ENCODE data around the gene ITIH4. TPM values are rescaled to one million over a fixed set of nuclear protein-coding genes. Genes with fewer than 3 reads are reported as not detected.

The ITIH4 gene
- total and polyA plus RNA-seq, 2 of the 13 experiments (the other 11 are each of a cell fraction or from before 2014, with no cell fraction given): 2.7 to 5.3 TPM

DNA sequence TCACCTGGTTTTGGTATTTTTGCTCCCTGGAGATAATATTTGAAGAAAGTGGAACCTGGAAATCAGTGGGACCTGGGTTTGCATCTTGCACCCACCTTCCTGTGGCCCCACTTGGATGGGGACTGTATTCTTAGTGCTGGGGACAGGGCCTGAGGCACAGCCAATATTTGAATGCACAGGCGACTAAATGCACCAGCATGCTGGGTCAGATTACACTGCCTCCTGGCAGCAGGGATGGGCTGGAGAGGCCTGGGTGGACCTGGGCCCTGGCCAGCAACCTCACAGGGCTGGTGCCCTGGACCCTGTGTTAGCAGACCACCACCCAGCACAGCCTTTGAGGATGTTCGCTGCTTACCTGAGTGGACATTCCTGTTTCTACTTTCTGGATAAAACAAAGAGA lies 10.5 kb downstream of the ITIH4 start (continued):
- TF ChIP-seq, protein P1, sequence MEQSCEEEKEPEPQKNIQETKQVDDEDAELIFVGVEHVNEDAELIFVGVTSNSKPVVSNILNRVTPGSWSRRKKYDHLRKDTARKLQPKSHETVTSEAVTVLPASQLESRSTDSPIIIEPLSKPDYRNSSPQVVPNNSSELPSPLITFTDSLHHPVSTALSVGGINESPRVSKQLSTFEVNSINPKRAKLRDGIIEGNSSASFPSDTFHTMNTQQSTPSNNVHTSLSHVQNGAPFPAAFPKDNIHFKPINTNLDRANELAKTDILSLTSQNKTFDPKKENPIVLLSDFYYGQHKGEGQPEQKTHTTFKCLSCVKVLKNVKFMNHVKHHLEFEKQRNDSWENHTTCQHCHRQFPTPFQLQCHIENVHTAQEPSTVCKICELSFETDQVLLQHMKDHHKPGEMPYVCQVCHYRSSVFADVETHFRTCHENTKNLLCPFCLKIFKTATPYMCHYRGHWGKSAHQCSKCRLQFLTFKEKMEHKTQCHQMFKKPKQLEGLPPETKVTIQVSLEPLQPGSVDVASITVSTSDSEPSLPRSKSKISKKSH (CRISPR knock-in tag; IDR thresholded peaks at IDR 0.05; ENCODE audit: borderline replicate concordance): no peak

DNA sequence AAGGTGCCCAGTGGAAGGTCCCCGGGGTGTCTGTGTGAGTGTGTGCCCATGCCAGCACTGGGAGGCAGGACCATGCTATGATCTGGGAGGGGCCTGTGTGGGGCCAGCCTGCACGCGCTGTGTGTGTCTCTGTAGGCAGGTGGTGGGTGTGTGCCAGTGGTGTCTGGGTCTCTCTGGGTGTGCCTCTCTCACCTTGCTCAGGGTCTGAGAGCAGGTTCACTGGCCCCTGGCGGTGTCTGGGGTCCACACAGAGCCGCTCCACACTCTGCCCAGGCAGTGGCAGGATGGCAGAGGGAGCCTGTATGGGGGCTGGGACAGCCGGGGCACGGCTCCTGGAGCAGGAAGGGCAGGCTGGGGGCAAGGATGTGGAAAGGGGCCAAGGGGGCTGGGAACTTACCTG lies 12.6 kb downstream of the ITIH4 start:
- Histone ChIP-seq H3K9me3 (ENCODE audit: low read length) (no peaks in the 10 kb centered on the region), H2AFZ (ENCODE audit: low read length) (no peak overlapping the region), H3K27ac (ENCODE audit: extremely low read length, insufficient read depth, low read length) (no peak overlapping the region), H3K27me3 (ENCODE audit: control insufficient read depth in 1 of 2, insufficient read depth in 2 of 2, low read length in 2 of 2) (no peaks in the 10 kb centered on the region), H3K4me3 (replicated peaks in 1 of 3; ENCODE audit: insufficient read depth in 1 of 3, low read depth in 2 of 3, low read length in 3 of 3) (no peak overlapping the region), H3K79me2 (ENCODE audit: insufficient read depth, low read length) (no peaks in the 10 kb centered on the region), H3K4me1 (ENCODE audit: insufficient read depth, low read length) (peaks cover 60% of the 10 kb centered on the region), H3K4me2 (ENCODE audit: low read depth, low read length) (no peak overlapping the region), H4K20me1 (ENCODE audit: insufficient read depth, low read length) (no peaks in the 10 kb centered on the region), H3K9ac (ENCODE audit: insufficient read depth, low read depth, low read length) (no peak overlapping the region), H3K36me3 (replicated peaks in 1 of 2; ENCODE audit: control insufficient read depth in 1 of 2, insufficient read depth in 2 of 2, low read length in 2 of 2) (no peaks in the 10 kb centered on the region)
- no peak for ATAC-seq
- intact Hi-C loops (cut with micrococcal nuclease; ENCODE audit: unreplicated experiment) (no loop called here), in situ Hi-C loops (cut with HindIII; ENCODE audit: extremely low pct_ligation_motif_present, low pct_unique_long_range_greater_than_20kb) (no loop called here)
- WGBS (ENCODE audit: low lambda C conversion rate): 87% methylated on average over 5 of the region's 7 CpGs
- ChIA-PET CTCF (ENCODE audit: low intra/inter-chr PET ratio, low total read pairs) (no interaction called here), POLR2A (interaction anchor here (0.9 to 1.8 kb wide), 2 partner anchors 9 to 47 kb away, joined by 3 to 7 read pairs; partner anchors contain the start of gene NEK4)
- no peak for FAIRE-seq
- no TSS peak for BruUV-seq (replicated peaks)
- TF ChIP-seq TP53 (CRISPR knock-in tag; conservative IDR thresholded peaks at IDR 0.05) (no peak), ESRRA (CRISPR knock-in tag; IDR thresholded peaks at IDR 0.05; ENCODE audit: low read depth) (no peak), PHF8 (CRISPR knock-in tag; IDR thresholded peaks at IDR 0.05) (no peak)
- TF ChIP-seq, protein P2, sequence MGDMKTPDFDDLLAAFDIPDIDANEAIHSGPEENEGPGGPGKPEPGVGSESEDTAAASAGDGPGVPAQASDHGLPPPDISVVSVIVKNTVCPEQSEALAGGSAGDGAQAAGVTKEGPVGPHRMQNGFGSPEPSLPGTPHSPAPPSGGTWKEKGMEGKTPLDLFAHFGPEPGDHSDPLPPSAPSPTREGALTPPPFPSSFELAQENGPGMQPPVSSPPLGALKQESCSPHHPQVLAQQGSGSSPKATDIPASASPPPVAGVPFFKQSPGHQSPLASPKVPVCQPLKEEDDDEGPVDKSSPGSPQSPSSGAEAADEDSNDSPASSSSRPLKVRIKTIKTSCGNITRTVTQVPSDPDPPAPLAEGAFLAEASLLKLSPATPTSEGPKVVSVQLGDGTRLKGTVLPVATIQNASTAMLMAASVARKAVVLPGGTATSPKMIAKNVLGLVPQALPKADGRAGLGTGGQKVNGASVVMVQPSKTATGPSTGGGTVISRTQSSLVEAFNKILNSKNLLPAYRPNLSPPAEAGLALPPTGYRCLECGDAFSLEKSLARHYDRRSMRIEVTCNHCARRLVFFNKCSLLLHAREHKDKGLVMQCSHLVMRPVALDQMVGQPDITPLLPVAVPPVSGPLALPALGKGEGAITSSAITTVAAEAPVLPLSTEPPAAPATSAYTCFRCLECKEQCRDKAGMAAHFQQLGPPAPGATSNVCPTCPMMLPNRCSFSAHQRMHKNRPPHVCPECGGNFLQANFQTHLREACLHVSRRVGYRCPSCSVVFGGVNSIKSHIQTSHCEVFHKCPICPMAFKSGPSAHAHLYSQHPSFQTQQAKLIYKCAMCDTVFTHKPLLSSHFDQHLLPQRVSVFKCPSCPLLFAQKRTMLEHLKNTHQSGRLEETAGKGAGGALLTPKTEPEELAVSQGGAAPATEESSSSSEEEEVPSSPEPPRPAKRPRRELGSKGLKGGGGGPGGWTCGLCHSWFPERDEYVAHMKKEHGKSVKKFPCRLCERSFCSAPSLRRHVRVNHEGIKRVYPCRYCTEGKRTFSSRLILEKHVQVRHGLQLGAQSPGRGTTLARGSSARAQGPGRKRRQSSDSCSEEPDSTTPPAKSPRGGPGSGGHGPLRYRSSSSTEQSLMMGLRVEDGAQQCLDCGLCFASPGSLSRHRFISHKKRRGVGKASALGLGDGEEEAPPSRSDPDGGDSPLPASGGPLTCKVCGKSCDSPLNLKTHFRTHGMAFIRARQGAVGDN (CRISPR knock-in tag; IDR thresholded peaks at IDR 0.05): 0 out of 2 replicates have a peak, but pooled peaks have one; percentile 11
- DNase-seq (ENCODE audit: low spot score): no peak

Data from HepG2 (cell line).